Urinary bladder (tissue), 4 donors: Measurements from ENCODE around the gene RAF1. TPM values are rescaled to one million over a fixed set of nuclear protein-coding genes. Genes with fewer than 3 reads are reported as not detected.

Source experiments
- DNase-seq: peaks from one replicate; pipeline ENCODE4 v3.0.0-alpha.2; 2015; ENCODE audit errors: extremely low spot score
- H3K27ac ChIP-seq: one replicate; pipeline ENCODE4 v1.5.1; 2013; ENCODE audit warnings: low read depth, mild to moderate bottlenecking, moderate library complexity
- H3K36me3 ChIP-seq: one replicate; pipeline ENCODE4 v1.6.1; 2013; ENCODE audit warnings: mild to moderate bottlenecking, moderate library complexity; ENCODE audit not compliant: insufficient read depth
- H3K4me1 ChIP-seq: one replicate; pipeline ENCODE4 v1.6.1; 2013; ENCODE audit warnings: mild to moderate bottlenecking, moderate library complexity; ENCODE audit not compliant: insufficient read depth
- H3K4me3 ChIP-seq: one replicate; pipeline ENCODE4 v1.5.1; 2013; ENCODE audit warnings: low read depth, low read length
- WGBS: extraction: QIAGEN DNeasy Blood & Tissue Kit; methylation state at CpG from one replicate; pipeline ENCODE4 v1.1.7; 2013; 5-methylcytosine and 5-hydroxymethylcytosine counted together
- polyA plus RNA-seq: library from polyadenylated mRNA; stranded (reverse); fragments of 200-250 nt; gene quantifications from one replicate; pipeline ENCODE4 v1.2.3, GENCODE V29; 2013
- total RNA-seq: library from RNA; depleted of rRNA; stranded (reverse); fragments of >200 nt; gene quantifications from one replicate; pipeline ENCODE4 v1.2.3, GENCODE V29; 2014
- donor health status: healthy with polysubstance abuse.
- donor health status: healthy.

The RAF1 gene
- total and polyA plus RNA-seq, 2 donors, result 69.5 to 107 TPM

DNA sequence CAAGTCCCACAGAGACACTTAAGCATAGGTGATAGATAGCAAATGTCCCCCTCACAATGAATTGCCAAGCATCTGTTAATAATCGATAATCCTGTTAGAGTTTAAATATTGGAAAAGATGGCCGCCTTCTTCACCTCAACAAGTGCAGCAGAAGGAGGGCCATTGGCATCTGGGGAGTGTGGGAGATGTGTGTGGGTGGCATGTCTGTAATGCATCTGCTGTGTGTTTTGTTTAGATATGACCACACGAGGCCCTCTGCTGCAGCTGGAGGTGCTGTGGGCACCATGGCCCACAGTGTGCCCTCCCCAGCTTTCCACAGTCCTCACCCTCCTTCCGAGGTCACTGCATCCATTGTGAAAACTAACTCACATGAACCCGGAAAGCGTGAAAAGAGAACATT, 94.1 kb downstream of the RAF1 start:
- H3K36me3 ChIP-seq, result peaks cover 9% of the 10 kb centered on the region

DNA sequence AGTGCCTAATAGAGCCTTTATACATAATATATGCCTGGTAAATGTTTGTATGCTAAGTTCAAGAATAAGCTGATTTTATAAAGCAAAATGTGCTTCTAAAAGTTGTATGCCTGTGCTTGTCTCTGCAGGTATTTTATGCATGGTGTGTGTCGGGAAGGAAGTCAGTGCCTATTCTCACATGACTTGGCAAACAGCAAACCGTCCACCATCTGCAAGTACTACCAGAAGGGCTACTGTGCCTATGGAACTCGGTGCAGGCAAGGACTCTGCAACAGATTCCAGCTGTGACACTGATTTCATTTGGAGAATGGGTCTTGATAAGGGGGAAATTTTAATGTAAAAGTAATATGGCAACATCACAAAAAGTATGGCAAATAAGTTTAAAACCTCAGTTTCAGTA, 95.2 kb downstream of the RAF1 start:
- Histone ChIP-seq H3K27ac (no peak overlapping the region), H3K4me1 (no peaks in the 10 kb centered on the region), H3K4me3 (no peak overlapping the region), H3K36me3 (peaks cover 6% of the 10 kb centered on the region)
- no peak for DNase-seq
- 70% methylated on average over 3 of the region's 3 CpGs for WGBS

More for the DNA sequence above, 94.1 kb downstream of the RAF1 start:
- no peak for DNase-seq
- Histone ChIP-seq H3K4me3 (no peak overlapping the region), H3K4me1 (no peaks in the 10 kb centered on the region), H3K27ac (no peak overlapping the region)
- 89% methylated on average over 6 of the region's 6 CpGs for WGBS

DNA sequence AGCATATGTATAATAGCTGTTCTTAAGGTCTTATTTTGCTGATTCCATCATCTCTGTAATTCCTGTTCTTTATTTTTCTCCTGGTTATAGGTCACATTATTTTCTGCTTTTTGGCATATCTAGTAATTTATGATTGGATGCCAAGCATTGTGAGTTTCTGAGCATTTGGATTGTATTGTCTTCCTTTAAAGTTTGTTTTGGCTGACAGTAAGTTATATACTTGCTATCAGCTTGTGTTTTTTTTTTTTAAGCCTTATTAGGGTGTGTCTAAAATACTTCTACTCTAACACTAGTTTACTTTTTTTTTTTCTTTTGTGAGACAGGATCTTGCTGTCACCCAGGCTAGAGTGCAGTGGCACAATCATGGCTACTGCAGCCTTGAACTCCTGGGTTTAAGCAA, 96.9 kb downstream of the RAF1 start:
- no peak overlapping the region for H3K27ac ChIP-seq
- H3K4me1 ChIP-seq, result no peaks in the 10 kb centered on the region
- peaks cover 5% of the 10 kb centered on the region for H3K36me3 ChIP-seq
- no peak for DNase-seq
- no peak overlapping the region for H3K4me3 ChIP-seq

DNA sequence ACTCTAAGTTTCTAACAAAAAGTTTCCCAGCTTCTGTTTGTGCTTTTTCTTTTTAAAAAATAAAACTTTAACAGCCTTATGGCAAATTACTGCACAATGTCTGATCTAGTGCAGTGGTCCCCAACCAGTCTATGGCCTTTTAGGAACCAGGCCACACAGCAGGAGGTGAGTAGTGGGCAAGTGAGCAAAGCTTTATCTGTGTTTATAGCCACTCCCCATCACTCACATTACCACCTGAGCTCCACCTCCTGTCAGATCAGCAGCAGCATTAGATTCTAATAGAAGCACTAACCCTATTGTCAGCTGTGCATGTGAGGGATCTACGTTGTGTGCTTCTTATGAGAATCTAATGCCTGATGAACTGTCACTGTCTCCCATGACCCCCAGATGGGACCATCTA, 101.5 kb downstream of the RAF1 start:
- Histone ChIP-seq H3K27ac (no peak overlapping the region), H3K4me3 (no peak overlapping the region), H3K4me1 (peaks cover 2% of the 10 kb centered on the region), H3K36me3 (no peaks in the 10 kb centered on the region)
- no peak for DNase-seq
- 68% methylated on average over 1 of the region's 1 CpG for WGBS

GRCh38 chr3:12561397-12561796, 102.5 kb downstream of the RAF1 start:
- no peak overlapping the region for H3K4me3 ChIP-seq
- WGBS, result 86% methylated on average over 2 of the region's 2 CpGs
- no peak overlapping the region for H3K27ac ChIP-seq
- DNase-seq, result no peak
- peaks cover 2% of the 10 kb centered on the region for H3K4me1 ChIP-seq
- no peaks in the 10 kb centered on the region for H3K36me3 ChIP-seq

DNA sequence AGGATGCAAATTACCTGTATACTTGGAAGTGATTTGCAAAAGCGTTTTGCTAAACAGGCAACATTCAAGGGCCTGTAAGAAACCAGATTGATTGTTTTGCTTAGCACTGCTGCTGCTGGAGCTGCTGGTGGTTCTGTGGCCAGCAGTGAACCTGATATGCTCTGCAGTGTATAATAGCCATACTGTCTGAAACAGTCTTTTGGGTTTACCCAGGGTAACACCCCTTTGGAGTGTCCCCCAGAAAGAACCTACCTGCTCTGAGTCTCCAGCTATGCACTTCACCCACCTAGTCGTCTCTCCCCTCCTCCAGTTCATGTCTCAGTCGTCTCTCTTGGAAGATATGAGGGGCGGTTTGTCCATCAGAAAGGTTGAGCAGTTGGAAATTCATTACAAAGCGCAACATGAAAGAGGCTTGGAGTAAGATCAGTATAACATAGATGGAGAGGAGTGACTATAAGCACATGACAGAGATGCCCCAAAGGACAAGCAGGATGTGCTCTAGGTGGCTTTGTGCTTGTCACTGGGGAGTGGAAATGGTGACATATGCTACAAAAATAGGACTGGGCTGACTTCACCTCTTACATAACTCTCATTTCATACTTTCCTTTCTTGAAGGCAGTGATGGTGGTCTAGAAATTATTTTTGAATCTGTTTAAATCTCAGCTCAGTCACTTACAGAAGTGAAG, 103.3 kb downstream of the RAF1 start:
- 88% methylated on average over 5 of the region's 5 CpGs for WGBS
- no peak for DNase-seq
- H3K36me3 ChIP-seq, result no peaks in the 10 kb centered on the region
- no peak overlapping the region for H3K27ac ChIP-seq
- H3K4me3 ChIP-seq, result no peak overlapping the region
- peaks cover 2% of the 10 kb centered on the region for H3K4me1 ChIP-seq

DNA sequence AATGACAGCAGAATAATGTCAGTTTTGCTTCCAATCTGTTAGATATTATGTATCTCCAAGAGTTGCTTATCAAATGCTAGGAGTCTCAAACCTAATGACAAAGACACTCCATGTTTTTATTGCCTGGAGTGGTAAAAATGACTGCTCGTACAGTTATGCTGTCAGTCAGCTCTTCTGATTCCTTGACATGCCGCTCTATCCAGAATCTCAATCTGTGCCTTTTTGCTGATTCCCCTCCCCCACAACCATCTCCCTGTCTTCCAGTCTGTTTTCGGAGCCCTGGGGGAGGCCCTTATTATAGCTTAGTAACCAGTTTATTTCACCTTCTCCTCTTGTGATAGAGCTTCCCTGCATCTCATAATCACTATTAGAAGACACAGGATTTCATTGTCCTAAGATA, 104.4 kb downstream of the RAF1 start:
- H3K36me3 ChIP-seq, result no peaks in the 10 kb centered on the region
- peaks cover 2% of the 10 kb centered on the region for H3K4me1 ChIP-seq
- H3K27ac ChIP-seq, result no peak overlapping the region
- no peak for DNase-seq
- H3K4me3 ChIP-seq, result no peak overlapping the region
- 84% methylated on average over 3 of the region's 3 CpGs for WGBS

GRCh38 chr3:12558706-12559105, 105.2 kb downstream of the RAF1 start:
- no peak overlapping the region for H3K4me3 ChIP-seq
- 59% methylated on average over 4 of the region's 4 CpGs for WGBS
- no peaks in the 10 kb centered on the region for H3K36me3 ChIP-seq
- peaks cover 2% of the 10 kb centered on the region for H3K4me1 ChIP-seq
- no peak for DNase-seq
- no peak overlapping the region for H3K27ac ChIP-seq

DNA sequence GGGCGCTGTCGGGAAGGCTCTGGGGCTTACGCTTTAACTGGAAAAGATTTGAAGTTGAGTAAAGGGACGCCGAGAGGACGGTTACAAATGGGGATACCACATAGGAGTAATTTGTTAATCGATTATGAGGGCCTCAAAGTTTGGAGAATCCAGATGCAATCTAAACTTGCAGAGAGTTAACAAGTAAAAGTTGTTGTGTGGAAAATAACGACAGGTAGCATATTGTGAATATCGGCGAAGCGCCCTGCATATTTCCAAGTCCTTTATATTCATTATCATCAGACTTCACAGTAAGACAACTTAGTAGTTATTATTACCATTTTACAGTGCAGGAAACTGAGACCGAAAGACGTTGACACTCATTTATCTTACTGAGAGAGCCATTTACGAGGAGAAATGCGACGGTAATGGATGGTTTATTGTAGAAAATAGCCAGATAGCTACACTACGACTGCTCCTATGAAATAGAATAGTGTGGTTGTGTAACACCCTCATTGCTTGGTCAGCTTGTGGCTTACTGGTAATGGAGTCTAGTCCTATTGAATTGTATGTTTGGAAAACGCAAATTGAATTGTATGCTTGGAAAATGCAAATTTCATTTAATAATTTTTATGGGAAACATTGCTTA, 106.3 kb downstream of the RAF1 start:
- Histone ChIP-seq H3K4me1 (peaks cover 2% of the 10 kb centered on the region), H3K36me3 (no peaks in the 10 kb centered on the region), H3K4me3 (peak overlapping the region; percentile 63), H3K27ac (peak overlapping the region; percentile 92)
- 1% methylated on average over 18 of the region's 18 CpGs for WGBS
- no peak for DNase-seq

GRCh38 chr3:12556690-12557472, 107.0 kb downstream of the RAF1 start, which contains the start of gene MKRN2:
Gene MKRN2 (plus strand): TSS chr3:12557087. CDS start chr3:12557151, 64 bp downstream.
- Histone ChIP-seq H3K4me1 (peaks cover 2% of the 10 kb centered on the region), H3K4me3 (peak within 1 kb of the TSS; percentile 63), H3K36me3 (no peaks in the 10 kb centered on the region), H3K27ac (peak within 1 kb of the TSS; percentile 92)
- peak; percentile 71 for DNase-seq
- under 1% methylated on average over 77 of the region's 77 CpGs for WGBS

DNA sequence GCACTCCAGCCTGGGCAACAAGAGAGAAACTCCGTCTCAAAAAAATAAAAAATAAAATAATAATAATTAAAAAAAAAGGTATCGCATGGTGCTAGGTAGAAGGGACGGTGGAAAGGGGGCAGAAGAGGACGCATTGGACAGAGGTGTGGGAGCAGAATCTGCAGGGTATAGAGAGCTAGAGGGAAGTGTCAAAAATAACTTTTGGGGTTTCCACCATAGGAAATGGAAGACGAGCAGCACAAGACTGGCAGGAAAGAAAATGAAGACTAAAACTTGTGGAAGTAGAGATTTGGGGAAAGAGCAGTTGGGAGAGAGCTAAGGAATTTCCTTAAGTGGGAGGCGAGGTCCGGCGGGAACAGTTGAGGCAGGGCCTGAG, 107.6 kb downstream of the RAF1 start:
- Histone ChIP-seq H3K4me3 (peak overlapping the region; percentile 63), H3K4me1 (peaks cover 2% of the 10 kb centered on the region), H3K36me3 (no peaks in the 10 kb centered on the region), H3K27ac (peak overlapping the region; percentile 49)
- WGBS, result 3% methylated on average over 8 of the region's 8 CpGs
- DNase-seq, result no peak

- WGBS, result 4% methylated on average over 26 of the region's 26 CpGs
- no peaks in the 10 kb centered on the region for H3K36me3 ChIP-seq
- H3K4me1 ChIP-seq, result peaks cover 2% of the 10 kb centered on the region
- no peak overlapping the region for H3K27ac ChIP-seq
- no peak for DNase-seq
- H3K4me3 ChIP-seq, result peak overlapping the region; percentile 20
Measured at GRCh38 chr3:12553921-12554391, 110.0 kb downstream of the RAF1 start.

DNA sequence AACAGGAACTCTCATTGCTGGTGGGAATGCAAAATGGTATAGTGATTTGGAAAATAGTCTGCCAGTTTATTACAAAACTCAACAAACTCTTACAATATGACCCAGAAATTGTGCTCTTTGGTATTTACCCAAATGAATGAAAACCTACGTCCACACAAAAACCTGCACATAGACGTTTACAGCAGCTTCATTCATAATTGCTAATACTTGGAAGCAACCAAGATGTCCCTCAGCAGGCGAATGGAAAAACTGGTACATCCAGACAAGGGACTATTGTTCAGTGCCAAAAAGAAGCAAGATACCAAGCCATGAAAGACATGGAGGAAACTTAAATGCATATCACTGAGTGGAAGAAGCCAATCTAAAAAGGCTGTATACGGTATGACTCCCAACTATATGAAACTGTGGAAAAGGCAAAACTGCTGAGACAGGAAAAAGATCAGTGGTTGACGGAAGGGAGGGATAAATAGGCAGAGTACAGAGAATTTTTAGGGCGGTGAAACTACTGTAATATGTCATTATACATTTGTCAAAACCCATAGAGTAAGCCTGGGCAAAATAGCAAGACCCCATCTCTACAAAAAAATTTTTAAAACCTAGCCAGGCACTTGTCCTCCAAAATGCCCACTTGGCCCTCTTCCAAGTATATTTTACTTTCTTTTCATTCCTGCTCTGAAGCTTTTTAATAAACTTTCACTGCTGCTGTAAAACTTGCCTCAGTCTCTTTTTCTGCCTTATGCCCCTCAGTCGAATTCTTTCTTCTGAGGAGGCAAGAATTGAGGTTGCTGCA, 113.8 kb downstream of the RAF1 start:
- WGBS, result 69% methylated on average over 7 of the region's 7 CpGs
- no peaks in the 10 kb centered on the region for H3K4me1 ChIP-seq
- H3K27ac ChIP-seq, result no peak overlapping the region
- no peak for DNase-seq
- H3K36me3 ChIP-seq, result no peaks in the 10 kb centered on the region
- H3K4me3 ChIP-seq, result no peak overlapping the region
